GM19397 (cell line): ENCODE results near the gene SLC5A11.

ENCODE experiments used
- ATAC-seq: cut with Tn5 transposase; IDR thresholded peaks from one replicate; pipeline ENCODE4 v1.9.1; 2021; ENCODE audit warnings: mild to moderate bottlenecking, moderate library complexity; ENCODE audit not compliant: unreplicated experiment

SLC5A11 gene

GRCh38 chr16:24915576-24915975 lies 69.8 kb downstream of the SLC5A11 start:
- no peak for ATAC-seq

- ATAC-seq: no peak
Observed at GRCh38 chr16:24917236-24917635, 71.5 kb downstream of the SLC5A11 start.

GRCh38 chr16:24917891-24918290 lies 72.1 kb downstream of the SLC5A11 start:
- no peak for ATAC-seq

GRCh38 chr16:24918641-24919040 lies 72.9 kb downstream of the SLC5A11 start:
- no peak for ATAC-seq

- no peak for ATAC-seq
Observed at GRCh38 chr16:24919536-24919935, 73.8 kb downstream of the SLC5A11 start.

- no peak for ATAC-seq
Observed at GRCh38 chr16:24920568-24920967, 74.8 kb downstream of the SLC5A11 start.

- no peak for ATAC-seq
Observed at GRCh38 chr16:24921229-24921628, 75.5 kb downstream of the SLC5A11 start.

- ATAC-seq: no peak
Observed at GRCh38 chr16:24925163-24925562, 79.4 kb downstream of the SLC5A11 start.

- ATAC-seq: no peak
Observed at GRCh38 chr16:24929409-24929808, 83.6 kb downstream of the SLC5A11 start.

GRCh38 chr16:24930440-24930839 lies 84.7 kb downstream of the SLC5A11 start:
- ATAC-seq: no peak

- ATAC-seq: no peak
Observed at GRCh38 chr16:24931091-24931490, 85.3 kb downstream of the SLC5A11 start.

- ATAC-seq: no peak
Observed at GRCh38 chr16:24935336-24935735, 89.6 kb downstream of the SLC5A11 start.

- ATAC-seq: no peak
Observed at GRCh38 chr16:24936151-24936550, 90.4 kb downstream of the SLC5A11 start.

- ATAC-seq: no peak
Observed at GRCh38 chr16:24939224-24939623, 93.5 kb downstream of the SLC5A11 start.

GRCh38 chr16:24939738-24940137 lies 94.0 kb downstream of the SLC5A11 start:
- ATAC-seq: no peak

GRCh38 chr16:24943471-24943870 lies 97.7 kb downstream of the SLC5A11 start:
- ATAC-seq: no peak

GRCh38 chr16:24944206-24944605 lies 98.4 kb downstream of the SLC5A11 start:
- no peak for ATAC-seq

- no peak for ATAC-seq
Observed at GRCh38 chr16:24946155-24946554, 100.4 kb downstream of the SLC5A11 start.

- no peak for ATAC-seq
Observed at GRCh38 chr16:24950275-24950674, 104.5 kb downstream of the SLC5A11 start.

- ATAC-seq: no peak
Observed at GRCh38 chr16:24953306-24953705, 107.5 kb downstream of the SLC5A11 start.

GRCh38 chr16:24953721-24954120 lies 108.0 kb downstream of the SLC5A11 start:
- ATAC-seq: no peak

GRCh38 chr16:24954137-24954536 lies 108.4 kb downstream of the SLC5A11 start:
- ATAC-seq: no peak

- ATAC-seq: no peak
Observed at GRCh38 chr16:24955975-24956731, 110.4 kb downstream of the SLC5A11 start.
